Activated T-cell treated with anti-CD3 and anti-CD28 coated beads, Interleukin-2, amount 50 U/mL, for 24 hours (primary cell): Measurements from ENCODE around the gene CCT5.
"Not testable (repeated sequence)": the region's sequence is repeated elsewhere in the genome, so short reads cannot be mapped to it uniquely, and the experiment has no call there.

ENCODE experiments used
- DNase-seq: peaks from one replicate; pipeline ENCODE4 v3.0.0-alpha.2; 2020
- H3K27ac Mint-ChIP-seq: 2 replicates; pipeline ENCODE4 v1.8.0; 2020; ENCODE audit warnings: mild to moderate bottlenecking, mixed read lengths
- H3K27me3 Mint-ChIP-seq: 2 replicates; pipeline ENCODE4 v1.8.0; 2020; ENCODE audit warnings: mixed read lengths
- H3K36me3 Mint-ChIP-seq: 2 replicates; pipeline ENCODE4 v1.8.0; 2020; ENCODE audit warnings: low read depth, mixed read lengths
- H3K4me1 Mint-ChIP-seq: 2 replicates; pipeline ENCODE4 v1.8.0; 2020; ENCODE audit warnings: low read depth, mixed read lengths
- H3K4me3 Mint-ChIP-seq: 2 replicates; pipeline ENCODE4 v1.8.0; 2020; ENCODE audit warnings: mild to moderate bottlenecking, moderate library complexity, mixed read lengths
- H3K9me3 Mint-ChIP-seq: 2 replicates; pipeline ENCODE4 v1.8.0; 2020; ENCODE audit warnings: mixed read lengths

The CCT5 gene

DNA sequence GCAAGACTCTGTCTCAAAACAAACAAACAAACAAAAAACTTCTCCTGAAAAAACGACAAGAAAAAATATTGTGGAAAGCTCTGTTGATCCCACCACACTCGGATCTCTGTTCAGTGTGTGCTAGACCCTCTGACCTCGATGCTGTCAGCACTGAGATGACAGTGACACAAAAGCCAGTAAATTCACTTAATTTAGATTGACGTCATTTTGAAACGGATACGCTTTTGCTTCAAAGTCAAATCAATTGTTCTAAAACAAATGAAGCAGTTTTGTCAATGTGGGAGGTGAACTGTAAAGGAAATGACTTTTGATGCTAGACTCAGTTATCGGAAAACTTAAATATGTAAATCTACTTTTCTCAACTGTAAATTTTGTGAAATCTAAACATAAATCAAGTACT is 26.6 kb downstream of the CCT5 start:
- H3K27ac Mint-ChIP-seq, result no peak overlapping the region

GRCh38 chr5:10277773-10278630 is 27.9 kb downstream of the CCT5 start:
- H3K36me3 Mint-ChIP-seq, result no peaks in the 10 kb centered on the region
- H3K27me3 Mint-ChIP-seq, result peaks cover 3% of the 10 kb centered on the region
- no peak for DNase-seq
- peaks cover 15% of the 10 kb centered on the region for H3K4me1 Mint-ChIP-seq
- H3K9me3 Mint-ChIP-seq, result no peaks in the 10 kb centered on the region
- H3K4me3 Mint-ChIP-seq, result no peak overlapping the region
- H3K27ac Mint-ChIP-seq, result no peak overlapping the region

More for the DNA sequence above, 26.6 kb downstream of the CCT5 start:
- no peak for DNase-seq
- Mint-ChIP-seq H3K36me3 (no peaks in the 10 kb centered on the region), H3K4me1 (peaks cover 15% of the 10 kb centered on the region), H3K9me3 (no peaks in the 10 kb centered on the region), H3K27me3 (peaks cover 3% of the 10 kb centered on the region), H3K4me3 (no peak overlapping the region)

DNA sequence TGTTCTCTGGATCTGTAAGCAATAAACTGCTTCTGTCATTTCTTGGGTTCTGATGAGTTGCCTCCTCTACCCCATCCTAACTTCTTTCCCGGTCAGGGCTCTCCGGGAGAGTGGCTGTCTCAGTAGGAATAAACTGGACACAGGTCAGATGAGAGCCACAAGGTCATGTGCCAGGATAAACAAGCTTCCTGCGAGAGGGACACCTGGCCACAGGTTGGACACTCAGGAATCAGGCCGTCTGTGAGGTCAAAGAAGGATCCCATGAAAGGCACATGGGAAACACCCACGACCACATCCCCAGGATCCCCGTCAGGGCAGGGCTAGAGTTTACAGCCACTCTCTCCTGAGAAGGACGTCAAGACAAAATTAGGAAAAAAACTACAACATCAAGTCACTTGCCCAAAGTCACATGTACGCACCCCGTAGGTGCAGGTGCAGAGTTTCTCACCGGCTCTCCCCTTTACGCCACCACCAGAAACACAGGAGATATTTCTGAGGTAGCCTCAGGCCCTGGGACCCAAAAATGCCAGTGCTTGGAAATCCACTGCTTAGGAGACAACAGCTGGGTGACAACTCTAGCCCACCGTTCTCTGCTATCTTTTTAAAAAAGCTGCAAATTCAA is 28.7 kb downstream of the CCT5 start:
- Mint-ChIP-seq H3K4me3 (no peak overlapping the region), H3K27me3 (peaks cover 2% of the 10 kb centered on the region), H3K9me3 (no peaks in the 10 kb centered on the region), H3K27ac (no peak overlapping the region), H3K36me3 (no peaks in the 10 kb centered on the region), H3K4me1 (peaks cover 15% of the 10 kb centered on the region)
- no peak for DNase-seq

- Mint-ChIP-seq H3K4me1 (peaks cover 21% of the 10 kb centered on the region), H3K9me3 (no peaks in the 10 kb centered on the region), H3K27ac (no peak overlapping the region), H3K27me3 (no peaks in the 10 kb centered on the region), H3K4me3 (no peak overlapping the region), H3K36me3 (no peaks in the 10 kb centered on the region)
- no peak for DNase-seq
Observed at GRCh38 chr5:10279328-10279727, 29.2 kb downstream of the CCT5 start.

GRCh38 chr5:10279925-10280720 is 30.0 kb downstream of the CCT5 start:
- no peaks in the 10 kb centered on the region for H3K27me3 Mint-ChIP-seq
- no peak for DNase-seq
- no peak overlapping the region for H3K4me3 Mint-ChIP-seq
- H3K9me3 Mint-ChIP-seq, result no peaks in the 10 kb centered on the region
- H3K4me1 Mint-ChIP-seq, result peaks cover 18% of the 10 kb centered on the region
- no peak overlapping the region for H3K27ac Mint-ChIP-seq
- no peaks in the 10 kb centered on the region for H3K36me3 Mint-ChIP-seq

DNA sequence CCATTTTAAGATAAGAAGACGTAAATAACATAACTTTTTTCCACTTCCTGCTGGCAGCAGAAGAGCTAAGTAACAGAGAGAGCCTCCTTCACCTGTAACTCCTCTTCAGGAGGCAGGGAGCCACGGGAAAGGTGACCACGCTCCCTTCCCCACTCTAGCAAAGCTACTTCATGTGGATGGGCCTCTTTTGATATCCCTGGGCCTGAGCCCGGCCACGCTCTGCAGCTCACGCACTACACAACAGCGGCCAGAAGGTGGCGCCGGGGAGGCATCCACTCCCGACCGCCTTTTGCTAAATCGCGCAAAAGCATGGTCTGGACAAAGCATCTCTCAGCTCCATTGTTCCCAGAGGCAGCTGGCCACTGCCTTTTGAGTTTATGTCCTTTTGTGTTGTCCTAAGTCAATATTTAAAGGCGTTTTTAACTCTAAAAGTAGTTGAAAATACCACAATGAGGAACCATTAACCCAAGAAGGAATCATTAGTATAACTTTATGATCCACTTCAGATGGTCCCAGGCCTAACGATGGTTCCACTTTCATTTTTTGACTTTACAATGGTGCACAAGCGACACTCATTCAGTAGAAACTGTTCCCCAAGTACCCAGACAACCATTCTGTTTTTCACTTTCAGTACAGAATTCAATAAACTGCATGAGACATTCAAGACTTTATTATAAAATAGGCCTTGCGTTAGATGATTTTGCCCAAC is 34.0 kb downstream of the CCT5 start:
- peaks cover 15% of the 10 kb centered on the region for H3K4me1 Mint-ChIP-seq
- no peaks in the 10 kb centered on the region for H3K9me3 Mint-ChIP-seq
- peaks cover 5% of the 10 kb centered on the region for H3K27me3 Mint-ChIP-seq
- no peak overlapping the region for H3K27ac Mint-ChIP-seq
- H3K4me3 Mint-ChIP-seq, result no peak overlapping the region
- H3K36me3 Mint-ChIP-seq, result no peaks in the 10 kb centered on the region
- peak; percentile 88 for DNase-seq

DNA sequence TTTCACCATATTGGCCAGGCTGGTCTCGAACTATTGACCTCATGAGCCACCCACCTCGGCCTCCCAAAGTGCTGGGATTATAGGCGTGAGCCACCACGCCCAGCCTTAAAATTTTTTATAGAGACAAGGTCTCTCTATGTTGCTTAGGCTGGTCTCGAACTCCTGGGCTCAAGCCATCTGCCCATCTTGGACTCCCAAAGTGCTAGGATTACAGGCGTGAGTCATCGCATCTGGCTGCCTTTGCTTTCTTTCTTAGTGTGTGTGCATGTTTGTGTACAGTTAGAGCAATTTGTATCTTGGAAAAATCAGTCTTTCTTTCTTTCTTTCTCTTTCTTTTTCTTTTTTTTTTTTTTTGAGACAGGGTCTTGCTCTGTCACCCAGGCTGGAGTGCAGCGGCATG is 35.3 kb downstream of the CCT5 start:
- H3K36me3 Mint-ChIP-seq, DNase-seq, H3K27me3 Mint-ChIP-seq, H3K4me3 Mint-ChIP-seq, H3K27ac Mint-ChIP-seq, H3K9me3 Mint-ChIP-seq: not testable (repeated sequence)
- H3K4me1 Mint-ChIP-seq, result peaks cover 15% of the 10 kb centered on the region

DNA sequence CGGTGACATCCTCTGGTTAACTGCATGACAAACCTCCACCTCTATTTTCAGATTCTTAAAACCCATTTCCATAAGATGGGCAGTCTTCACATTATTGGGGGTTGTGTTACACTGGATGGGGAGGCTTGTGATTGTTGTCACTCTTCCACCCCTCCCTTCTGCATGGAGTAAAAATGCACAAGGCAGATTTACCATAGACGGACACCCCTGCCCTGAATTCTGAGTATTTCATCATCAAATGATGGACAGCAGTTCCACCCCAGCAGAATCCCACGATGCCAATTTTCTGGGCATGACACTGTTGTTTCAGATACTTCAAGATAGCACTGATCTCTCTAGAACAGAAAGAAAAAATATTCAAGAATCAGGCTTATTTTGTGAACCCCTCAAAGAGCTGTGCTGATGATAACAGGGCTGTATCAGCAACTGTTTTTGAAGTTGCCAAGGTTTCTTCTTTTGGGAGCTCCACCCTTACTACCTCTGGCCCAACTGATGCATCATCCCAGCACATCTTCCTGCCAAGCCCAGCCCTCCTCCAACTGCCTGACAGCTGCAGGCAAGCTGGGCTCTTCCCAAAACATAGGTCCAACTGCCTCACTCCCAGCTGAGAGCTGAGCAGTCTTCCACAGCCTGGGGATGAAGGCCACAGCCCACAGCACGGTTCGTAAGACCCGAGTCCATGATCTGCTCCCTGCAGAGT is 36.2 kb downstream of the CCT5 start:
- DNase-seq, result no peak
- H3K9me3 Mint-ChIP-seq, result no peaks in the 10 kb centered on the region
- peaks cover 15% of the 10 kb centered on the region for H3K4me1 Mint-ChIP-seq
- no peaks in the 10 kb centered on the region for H3K36me3 Mint-ChIP-seq
- H3K27me3 Mint-ChIP-seq, result peaks cover 11% of the 10 kb centered on the region
- H3K4me3 Mint-ChIP-seq, result no peak overlapping the region
- no peak overlapping the region for H3K27ac Mint-ChIP-seq

- H3K27ac Mint-ChIP-seq, result no peak overlapping the region
- H3K27me3 Mint-ChIP-seq, result peaks cover 11% of the 10 kb centered on the region
- DNase-seq, result no peak
- peaks cover 15% of the 10 kb centered on the region for H3K4me1 Mint-ChIP-seq
- H3K36me3 Mint-ChIP-seq, result no peaks in the 10 kb centered on the region
- no peaks in the 10 kb centered on the region for H3K9me3 Mint-ChIP-seq
- no peak overlapping the region for H3K4me3 Mint-ChIP-seq
Observed at GRCh38 chr5:10286862-10287227, 36.8 kb downstream of the CCT5 start.

GRCh38 chr5:10288592-10289219 is 38.6 kb downstream of the CCT5 start:
- Mint-ChIP-seq H3K36me3 (no peaks in the 10 kb centered on the region), H3K4me1 (peaks cover 13% of the 10 kb centered on the region), H3K27ac (no peak overlapping the region), H3K27me3 (peaks cover 11% of the 10 kb centered on the region), H3K4me3 (no peak overlapping the region), H3K9me3 (no peaks in the 10 kb centered on the region)
- peak; percentile 53 for DNase-seq

- Mint-ChIP-seq H3K27me3 (peaks cover 11% of the 10 kb centered on the region), H3K4me1 (peaks cover 7% of the 10 kb centered on the region), H3K4me3 (no peak overlapping the region), H3K36me3 (no peaks in the 10 kb centered on the region), H3K27ac (no peak overlapping the region), H3K9me3 (no peaks in the 10 kb centered on the region)
- DNase-seq, result no peak
Observed at GRCh38 chr5:10289353-10289752, 39.3 kb downstream of the CCT5 start.

GRCh38 chr5:10289991-10290390 is 39.9 kb downstream of the CCT5 start:
- Mint-ChIP-seq H3K4me1 (peaks cover 5% of the 10 kb centered on the region), H3K9me3 (no peaks in the 10 kb centered on the region), H3K36me3 (no peaks in the 10 kb centered on the region), H3K27me3 (peaks cover 11% of the 10 kb centered on the region), H3K4me3 (no peak overlapping the region), H3K27ac (no peak overlapping the region)
- no peak for DNase-seq

- Mint-ChIP-seq H3K9me3 (no peaks in the 10 kb centered on the region), H3K4me3 (no peak overlapping the region), H3K4me1 (peaks cover 5% of the 10 kb centered on the region), H3K27ac (no peak overlapping the region), H3K27me3 (peaks cover 11% of the 10 kb centered on the region), H3K36me3 (no peaks in the 10 kb centered on the region)
- no peak for DNase-seq
Observed at GRCh38 chr5:10290438-10290837, 40.4 kb downstream of the CCT5 start.
